ENCODE measurements around the gene ARHGDIA.

DNA sequence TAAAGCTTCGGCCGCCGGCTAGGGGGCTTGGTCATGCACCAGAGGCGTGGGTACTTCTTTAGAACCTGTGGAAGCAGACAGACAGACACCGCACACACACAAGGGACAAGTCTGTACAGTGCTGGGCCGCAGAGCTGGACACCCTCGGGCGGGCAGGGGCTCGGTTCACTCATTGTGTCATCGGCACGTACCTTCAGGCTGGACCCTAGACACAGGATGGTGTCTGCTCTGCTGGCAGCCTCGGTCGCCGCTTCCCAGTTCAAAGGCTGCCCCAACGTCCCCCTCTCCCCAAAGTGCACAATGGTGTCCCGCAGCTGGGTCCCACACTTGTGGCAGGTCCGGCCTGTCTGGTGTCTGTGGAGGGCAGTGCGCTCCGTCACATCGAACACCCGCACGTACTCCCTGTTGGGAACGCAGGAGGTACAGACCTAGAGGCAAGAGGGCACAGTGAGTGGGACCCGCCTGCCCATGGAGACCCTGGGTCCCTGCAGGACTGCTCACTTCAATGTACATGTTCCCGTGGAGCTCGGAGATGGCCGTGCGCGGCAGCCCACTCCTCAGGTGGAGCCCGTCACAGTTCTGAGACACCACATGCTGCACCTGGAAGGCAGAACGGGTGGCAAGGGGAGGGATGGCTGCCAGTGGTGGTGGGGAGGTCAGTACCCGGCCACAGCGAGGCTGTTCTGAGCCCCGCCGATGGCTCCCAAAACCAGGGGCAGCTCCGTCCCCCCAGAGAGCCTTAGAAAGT is 43.1 kb upstream of the ARHGDIA start:
- TF ChIP-seq CTCF (IDR thresholded peaks at IDR 0.05; ENCODE audit: control extremely low read depth in 1 of 3, insufficient read depth in 1 of 3, low read depth in 1 of 3, low read length in 3 of 3) (no peak), NANOG (IDR thresholded peaks at IDR 0.05; ENCODE audit: insufficient read depth, low read depth, low read length, poor library complexity, severe bottlenecking) (no peak), SRF (IDR thresholded peaks at IDR 0.05; ENCODE audit: low read depth, low read length) (no peak)
